HuH-7.5 (cell line): Measurements from ENCODE around the gene AFG1L.
"Not testable (repeated sequence)": the region's sequence is repeated elsewhere in the genome, so short reads cannot be mapped to it uniquely, and the experiment has no call there.

ENCODE experiments used
- DNase-seq: peaks from one replicate; pipeline ENCODE4 v3.0.0; 2011; ENCODE audit warnings: low spot score

Gene AFG1L

GRCh38 chr6:108556866-108557493, 262.1 kb downstream of the AFG1L start:
- no peak for DNase-seq

DNA sequence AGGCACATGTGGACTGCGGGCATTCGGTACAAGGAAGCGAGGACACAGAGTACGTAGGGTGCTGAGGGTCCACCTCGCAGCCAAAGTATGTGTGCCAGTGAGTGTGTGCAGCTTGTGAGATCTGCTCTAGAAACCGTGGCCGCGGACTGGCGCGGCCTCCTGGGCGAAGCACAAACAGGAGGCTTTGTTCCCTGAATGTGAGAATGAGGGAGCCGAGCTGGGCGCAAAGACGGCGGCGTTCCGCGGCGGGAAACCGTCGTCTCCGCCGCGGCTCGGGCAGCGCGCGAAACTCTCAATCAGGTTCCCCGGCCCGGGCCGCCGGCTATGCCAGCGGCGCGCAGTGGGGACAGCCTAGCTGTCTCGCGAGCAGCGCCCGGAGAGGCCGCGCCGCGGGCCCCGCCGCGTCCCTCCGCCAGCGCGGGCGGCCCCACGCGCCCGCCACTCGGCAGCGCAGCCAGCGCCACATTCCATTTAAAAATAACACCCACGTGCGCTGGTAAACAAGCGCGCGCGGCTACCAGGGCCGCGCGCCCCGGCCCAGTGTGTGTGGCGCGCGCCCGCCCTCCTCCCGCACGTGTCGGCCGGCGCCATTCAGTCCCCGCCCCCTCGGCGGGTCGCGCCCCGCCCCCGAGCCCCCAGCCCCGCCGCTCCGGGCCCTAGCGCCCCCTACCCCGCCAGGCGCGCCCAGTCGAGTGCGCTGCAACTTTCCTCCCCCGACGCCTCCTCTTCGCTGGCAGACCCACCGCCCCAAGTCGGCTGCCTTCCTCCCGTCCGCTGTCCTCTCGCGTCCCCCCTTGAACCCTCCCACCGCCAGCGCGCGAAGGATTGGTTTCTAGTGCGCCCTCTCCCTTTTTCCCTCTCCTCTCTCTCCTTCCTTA, 262.9 kb downstream of the AFG1L start:
- DNase-seq: peak; percentile 72

DNA sequence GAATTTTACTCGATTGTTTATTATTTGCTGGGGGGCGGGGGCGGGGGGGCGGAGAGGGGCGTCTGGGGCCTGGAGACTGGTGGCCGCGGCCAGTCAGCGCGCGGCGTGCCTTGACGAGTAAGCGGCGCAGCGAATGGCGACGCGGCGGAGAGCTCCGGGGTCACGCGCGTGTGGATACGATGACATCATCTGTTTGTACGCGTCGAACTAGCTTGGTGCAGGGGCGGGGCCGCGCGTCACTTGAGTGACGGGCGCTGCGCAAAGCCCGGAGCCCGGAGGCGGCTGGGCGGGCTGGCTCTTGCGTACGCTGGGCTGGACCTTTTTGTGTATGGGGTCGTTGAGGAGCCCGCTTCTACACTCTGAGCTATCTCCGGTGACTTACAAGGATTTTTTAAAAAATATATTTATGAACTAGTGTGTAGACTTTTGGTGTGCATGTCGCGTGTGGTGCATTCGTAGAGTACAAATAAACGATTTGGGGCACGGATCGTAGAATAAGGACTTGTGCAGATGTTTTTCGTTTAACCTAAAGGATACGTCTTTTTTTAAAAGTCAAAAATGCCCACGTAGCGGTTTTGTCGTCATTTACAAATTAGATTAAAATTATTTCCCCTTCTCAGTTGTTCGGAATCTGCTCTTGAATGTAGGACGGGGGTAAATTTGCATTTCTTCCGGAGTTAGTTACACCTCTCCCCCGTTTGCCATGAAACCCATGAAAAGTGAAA, 263.7 kb downstream of the AFG1L start:
- DNase-seq: peak; percentile 91

- peak; percentile 85 for DNase-seq
Observed at GRCh38 chr6:108559097-108559883, 264.4 kb downstream of the AFG1L start.

DNA sequence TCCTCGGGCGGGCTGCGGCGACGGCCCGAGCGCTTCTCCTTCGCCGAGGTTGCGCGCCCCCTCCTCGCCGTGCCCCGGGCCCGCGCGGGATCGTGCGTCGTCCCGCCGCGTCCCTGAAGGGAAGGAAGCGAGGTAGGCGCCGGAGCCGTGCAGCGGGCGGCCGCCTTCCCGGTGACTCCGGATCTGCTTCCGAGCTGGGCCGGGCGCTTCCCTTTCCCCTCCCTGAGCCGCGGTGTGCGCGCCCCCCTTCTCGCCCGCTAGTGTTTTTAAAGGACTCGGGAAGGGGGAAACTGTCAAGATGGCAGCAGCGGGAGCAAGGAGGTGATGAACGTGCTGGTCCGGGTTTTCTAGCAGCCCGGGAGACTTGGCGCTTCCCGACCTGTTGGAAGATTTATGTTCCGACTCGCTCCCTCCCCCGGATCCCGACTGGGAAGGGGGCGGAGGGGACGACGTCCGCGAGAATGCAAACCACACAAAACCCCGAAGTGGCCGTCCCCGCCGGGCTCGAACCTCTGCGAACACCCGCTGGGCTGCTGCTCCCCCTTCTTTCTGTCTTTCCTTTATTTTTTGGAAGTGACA, 265.1 kb downstream of the AFG1L start:
- peak; percentile 52 for DNase-seq

DNA sequence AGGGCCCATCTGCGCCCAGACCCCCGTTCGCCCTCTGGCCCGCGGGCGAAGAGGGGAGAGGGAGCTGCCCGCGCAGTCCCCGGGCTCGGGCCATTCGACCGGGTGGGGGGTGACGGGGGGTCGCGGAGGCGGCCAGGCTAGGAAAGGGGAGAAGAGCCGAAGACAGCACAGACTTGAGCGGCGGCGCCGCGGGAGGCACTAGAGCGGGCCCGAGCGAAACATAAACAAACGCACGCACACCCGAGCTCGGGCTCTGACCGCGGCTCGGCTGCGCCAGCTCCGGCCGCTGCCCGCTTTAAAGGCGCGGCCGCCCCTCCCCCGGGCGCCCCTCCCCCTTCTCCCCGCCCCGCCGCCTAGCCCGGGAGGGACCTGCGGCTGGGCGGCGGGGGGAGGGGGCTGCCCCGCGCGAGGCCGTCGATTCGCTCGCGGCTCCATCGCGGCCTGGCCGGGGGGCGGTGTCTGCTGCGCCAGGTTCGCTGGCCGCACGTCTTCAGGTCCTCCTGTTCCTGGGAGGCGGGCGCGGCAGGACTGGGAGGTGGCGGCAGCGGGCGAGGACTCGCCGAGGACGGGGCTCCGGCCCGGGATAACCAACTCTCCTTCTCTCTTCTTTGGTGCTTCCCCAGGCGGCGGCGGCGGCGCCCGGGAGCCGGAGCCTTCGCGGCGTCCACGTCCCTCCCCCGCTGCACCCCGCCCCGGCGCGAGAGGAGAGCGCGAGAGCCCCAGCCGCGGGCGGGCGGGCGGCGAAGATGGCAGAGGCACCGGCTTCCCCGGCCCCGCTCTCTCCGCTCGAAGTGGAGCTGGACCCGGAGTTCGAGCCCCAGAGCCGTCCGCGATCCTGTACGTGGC, 265.8 kb downstream of the AFG1L start, which contains the start of gene FOXO3:
FOXO3 (plus strand) TSS at position 455 of the 846 bp plus-strand sequence; CDS start at position 747, 292 bp downstream.
- peak; percentile 96 for DNase-seq

DNA sequence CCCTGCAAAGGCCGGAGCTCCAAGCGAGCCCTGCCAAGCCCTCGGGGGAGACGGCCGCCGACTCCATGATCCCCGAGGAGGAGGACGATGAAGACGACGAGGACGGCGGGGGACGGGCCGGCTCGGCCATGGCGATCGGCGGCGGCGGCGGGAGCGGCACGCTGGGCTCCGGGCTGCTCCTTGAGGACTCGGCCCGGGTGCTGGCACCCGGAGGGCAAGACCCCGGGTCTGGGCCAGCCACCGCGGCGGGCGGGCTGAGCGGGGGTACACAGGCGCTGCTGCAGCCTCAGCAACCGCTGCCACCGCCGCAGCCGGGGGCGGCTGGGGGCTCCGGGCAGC, 266.4 kb downstream of the AFG1L start:
- not testable (repeated sequence) for DNase-seq

DNA sequence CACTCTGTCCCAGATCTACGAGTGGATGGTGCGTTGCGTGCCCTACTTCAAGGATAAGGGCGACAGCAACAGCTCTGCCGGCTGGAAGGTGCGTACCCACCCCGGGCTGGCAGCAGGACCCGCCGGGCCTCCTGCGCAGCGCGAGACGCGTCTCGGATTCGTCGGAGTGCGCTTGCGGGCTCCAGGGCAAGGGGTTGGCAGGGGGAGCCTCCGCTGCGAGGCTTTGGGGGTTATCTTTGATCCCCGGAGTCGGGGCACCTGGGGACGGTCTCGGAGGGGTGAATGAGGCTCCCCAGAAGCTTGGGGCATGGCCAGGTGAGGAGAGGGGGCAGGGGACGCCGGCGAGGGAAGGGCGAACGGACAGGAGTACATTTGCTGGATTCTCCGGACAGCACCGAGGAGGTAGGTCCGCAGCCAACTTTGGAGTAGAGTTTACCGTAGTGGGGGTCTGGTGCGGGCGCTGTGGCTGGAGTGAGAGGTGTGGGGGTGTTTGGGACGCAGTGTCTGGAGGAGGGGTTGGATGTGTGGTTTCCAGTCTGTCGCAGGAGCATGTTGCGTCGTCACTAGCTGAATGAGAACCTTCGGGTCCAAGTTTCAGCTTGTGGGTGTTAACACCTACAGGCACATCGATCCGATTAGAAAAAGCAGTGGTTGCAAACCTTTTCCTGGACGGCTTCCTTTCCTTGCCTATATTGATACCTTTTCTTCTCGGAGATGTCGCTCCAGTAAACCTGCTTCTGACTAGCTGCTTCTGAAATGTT, 267.1 kb downstream of the AFG1L start:
- peak; percentile 36 for DNase-seq

GRCh38 chr6:108562503-108562993, 267.7 kb downstream of the AFG1L start:
- DNase-seq: peak; percentile 90

DNA sequence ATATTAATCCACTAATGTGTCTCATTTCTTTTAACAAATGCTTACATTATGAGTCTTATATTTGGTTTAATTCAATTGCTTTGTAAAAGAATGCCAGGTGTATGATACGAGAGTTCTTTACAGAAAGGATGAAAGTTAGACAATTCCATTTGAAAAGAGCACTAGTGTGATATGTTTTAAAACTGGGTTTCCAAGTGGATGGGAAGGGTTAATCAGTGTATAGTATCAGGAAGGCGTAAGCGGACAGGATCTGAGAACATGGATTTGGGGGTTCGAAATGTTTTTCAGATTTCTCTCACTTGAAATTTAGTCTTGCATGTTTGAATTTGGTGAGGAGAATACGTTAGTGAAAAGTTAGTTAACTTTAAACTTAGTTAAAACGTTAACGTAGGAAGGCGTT, 268.4 kb downstream of the AFG1L start:
- DNase-seq: no peak

GRCh38 chr6:108564178-108564577, 269.3 kb downstream of the AFG1L start:
- DNase-seq: no peak

- no peak for DNase-seq
Observed at GRCh38 chr6:108565091-108565766, 270.4 kb downstream of the AFG1L start.

GRCh38 chr6:108565893-108566292, 271.0 kb downstream of the AFG1L start:
- DNase-seq: peak; percentile 29

GRCh38 chr6:108566406-108566805, 271.6 kb downstream of the AFG1L start:
- no peak for DNase-seq

- no peak for DNase-seq
Observed at GRCh38 chr6:108568101-108568500, 273.2 kb downstream of the AFG1L start.

GRCh38 chr6:108568551-108569305, 273.9 kb downstream of the AFG1L start:
- DNase-seq: no peak

- no peak for DNase-seq
Observed at GRCh38 chr6:108570517-108570916, 275.7 kb downstream of the AFG1L start.

GRCh38 chr6:108574457-108575141, 279.7 kb downstream of the AFG1L start:
- DNase-seq: no peak
